ENCODE data around the gene CCDC92. TPM values are rescaled to one million over a fixed set of nuclear protein-coding genes. Genes with fewer than 3 reads are reported as not detected.

Gene CCDC92
- total and polyA plus RNA-seq, 2 donors (not counting 1 experiment from before 2014, with no cell fraction given), result 26.6 to 36.2 TPM

DNA sequence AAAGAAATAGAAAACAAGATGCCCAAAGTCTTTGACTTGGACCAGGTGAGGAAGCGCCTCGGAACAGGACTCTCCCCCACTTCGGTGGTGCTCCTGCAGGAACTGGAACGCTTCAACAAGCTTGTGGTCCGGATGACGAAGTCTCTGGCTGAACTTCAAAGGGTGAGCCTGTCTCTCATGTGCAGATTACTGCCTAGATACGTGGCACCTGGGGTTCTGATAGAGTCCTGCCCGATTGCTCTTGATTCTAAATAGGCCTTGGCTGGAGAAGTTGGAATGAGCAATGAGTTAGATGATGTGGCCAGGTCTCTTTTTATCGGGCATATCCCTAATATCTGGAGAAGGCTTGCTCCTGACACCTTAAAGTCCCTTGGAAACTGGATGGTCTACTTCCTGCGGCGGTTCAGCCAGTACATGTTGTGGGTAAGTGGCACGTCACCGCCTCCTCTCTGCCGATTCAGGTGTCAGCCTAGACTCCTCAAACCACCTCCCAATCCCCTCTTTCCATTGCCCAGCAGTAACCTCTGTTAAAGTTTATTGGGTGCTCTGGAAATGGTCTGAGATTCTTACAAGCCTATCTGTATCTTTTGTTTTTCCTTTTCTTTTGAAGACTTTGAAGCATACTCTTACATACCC is 40.8 kb downstream of the CCDC92 start:
- H3K9ac ChIP-seq (ENCODE audit: low read length), result no peak overlapping the region
- peaks cover 9 to 15% of the 10 kb centered on the region in 2 donors for H3K4me1 ChIP-seq (ENCODE audit: control insufficient read depth in 2 of 2, insufficient read depth in 2 of 2, low read length in 2 of 2)
- DNase-seq (no peak), ATAC-seq (ENCODE audit: low read depth) (no peak)
- peaks cover 0 to 4% (median 0%) of the 10 kb centered on the region in 3 donors for H3K9me3 ChIP-seq (ENCODE audit: control extremely low read depth in 1 of 3, control insufficient read depth in 2 of 3, insufficient read depth in 1 of 3, low read length in 2 of 3)
- Mint-ChIP-seq H3K27ac (no peak overlapping the region), H3K27me3 (peaks cover 11% of the 10 kb centered on the region), H3K4me3 (no peak overlapping the region), H3K9me3 (ENCODE audit: insufficient read depth) (no peaks in the 10 kb centered on the region), H3K4me1 (peaks cover 12% of the 10 kb centered on the region)
- no peaks in the 10 kb centered on the region for H4K20me1 ChIP-seq (ENCODE audit: control insufficient read depth, insufficient read depth, low read length, poor library complexity, severe bottlenecking)
- no peak overlapping the region for H3K4me2 ChIP-seq (replicated peaks; ENCODE audit: low read depth, low read length, poor library complexity, severe bottlenecking)
- no peak overlapping the region for H2AFZ ChIP-seq (ENCODE audit: insufficient read depth, low read depth, low read length, poor library complexity, severe bottlenecking)
- POLR2A ChIA-PET, result no interaction called here
- H3K27me3 ChIP-seq (replicated peaks in 1 of 4; ENCODE audit: control extremely low read depth in 1 of 4, control insufficient read depth in 3 of 4, insufficient read depth in 4 of 4, low read length in 3 of 4), result peaks cover 0 to 9% (median 2%) of the 10 kb centered on the region in 4 experiments
- peaks cover 0 to 5% of the 10 kb centered on the region in 2 experiments for H3K36me3 ChIP-seq (replicated peaks in 1 of 2; ENCODE audit: control extremely low read depth in 1 of 2, control insufficient read depth in 1 of 2, extremely low read depth in 1 of 2, insufficient read depth in 2 of 2, low read length in 1 of 2)
- CTCF ChIA-PET, result interaction anchor here (0.9 kb wide), 1 partner anchor 26 kb away, joined by 5 read pairs; no protein-coding TSS in a partner anchor
- TF ChIP-seq EZH2 (IDR thresholded peaks at IDR 0.05; ENCODE audit: borderline replicate concordance, insufficient read depth, low read depth, low read length, poor library complexity, severe bottlenecking), result no peak
- TF ChIP-seq, protein P1, sequence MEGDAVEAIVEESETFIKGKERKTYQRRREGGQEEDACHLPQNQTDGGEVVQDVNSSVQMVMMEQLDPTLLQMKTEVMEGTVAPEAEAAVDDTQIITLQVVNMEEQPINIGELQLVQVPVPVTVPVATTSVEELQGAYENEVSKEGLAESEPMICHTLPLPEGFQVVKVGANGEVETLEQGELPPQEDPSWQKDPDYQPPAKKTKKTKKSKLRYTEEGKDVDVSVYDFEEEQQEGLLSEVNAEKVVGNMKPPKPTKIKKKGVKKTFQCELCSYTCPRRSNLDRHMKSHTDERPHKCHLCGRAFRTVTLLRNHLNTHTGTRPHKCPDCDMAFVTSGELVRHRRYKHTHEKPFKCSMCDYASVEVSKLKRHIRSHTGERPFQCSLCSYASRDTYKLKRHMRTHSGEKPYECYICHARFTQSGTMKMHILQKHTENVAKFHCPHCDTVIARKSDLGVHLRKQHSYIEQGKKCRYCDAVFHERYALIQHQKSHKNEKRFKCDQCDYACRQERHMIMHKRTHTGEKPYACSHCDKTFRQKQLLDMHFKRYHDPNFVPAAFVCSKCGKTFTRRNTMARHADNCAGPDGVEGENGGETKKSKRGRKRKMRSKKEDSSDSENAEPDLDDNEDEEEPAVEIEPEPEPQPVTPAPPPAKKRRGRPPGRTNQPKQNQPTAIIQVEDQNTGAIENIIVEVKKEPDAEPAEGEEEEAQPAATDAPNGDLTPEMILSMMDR (IDR thresholded peaks at IDR 0.05), result no peak
- no peaks in the 10 kb centered on the region for H3K79me2 ChIP-seq (ENCODE audit: control insufficient read depth, insufficient read depth, low read length)
- WGBS (ENCODE audit: insufficient coverage), result 93% methylated on average over 9 of the region's 14 CpGs
- no peak overlapping the region for H3K27ac ChIP-seq (ENCODE audit: low read length in 2 of 2)
- H3K4me3 ChIP-seq (ENCODE audit: control extremely low read depth in 1 of 5, extremely low read depth in 1 of 5, insufficient read depth in 1 of 5, low read depth in 2 of 5, low read length in 4 of 5), result no peak overlapping the region
- intact Hi-C loops (cut with micrococcal nuclease), result no loop called here

DNA sequence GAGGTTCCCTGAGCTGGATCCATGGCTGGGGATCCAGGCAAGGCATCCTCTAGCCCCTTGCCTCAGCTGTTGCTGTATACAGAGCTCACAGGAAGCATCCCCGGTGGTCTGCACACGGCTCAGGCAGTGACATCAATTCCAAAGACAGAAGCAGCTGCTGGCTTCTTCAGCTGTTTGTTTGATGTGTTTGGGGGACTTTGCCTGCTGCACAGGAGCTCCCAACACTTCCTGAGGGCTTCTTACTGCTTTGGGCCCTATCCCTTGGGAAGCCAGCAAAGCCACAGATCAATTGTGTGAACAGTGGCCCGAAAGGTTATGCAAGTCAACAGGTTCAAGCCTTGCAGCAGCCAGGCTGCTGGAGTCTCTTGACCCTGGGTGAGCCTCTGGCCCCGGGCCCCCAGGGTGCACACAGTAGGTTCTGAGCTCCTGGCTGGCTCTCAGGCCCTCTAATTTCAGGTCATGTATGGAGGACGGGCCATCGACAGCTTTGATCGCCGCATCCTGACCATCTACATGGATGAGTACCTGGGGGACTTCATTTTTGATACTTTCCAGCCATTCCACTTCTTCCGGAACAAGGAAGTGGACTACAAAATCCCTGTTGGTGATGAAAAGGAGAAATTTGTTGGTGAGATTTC is 42.6 kb downstream of the CCDC92 start:
- DNase-seq (no peak), ATAC-seq (ENCODE audit: low read depth) (no peak)
- TF ChIP-seq, protein P1 (IDR thresholded peaks at IDR 0.05), result no peak
- no peak for TF ChIP-seq EZH2 (IDR thresholded peaks at IDR 0.05; ENCODE audit: borderline replicate concordance, insufficient read depth, low read depth, low read length, poor library complexity, severe bottlenecking)
- Histone ChIP-seq H3K4me3 (ENCODE audit: control extremely low read depth in 1 of 5, extremely low read depth in 1 of 5, insufficient read depth in 1 of 5, low read depth in 2 of 5, low read length in 4 of 5) (no peak overlapping the region), H3K36me3 (replicated peaks in 1 of 2; ENCODE audit: control extremely low read depth in 1 of 2, control insufficient read depth in 1 of 2, extremely low read depth in 1 of 2, insufficient read depth in 2 of 2, low read length in 1 of 2) (no peaks in the 10 kb centered on the region), H3K4me2 (replicated peaks; ENCODE audit: low read depth, low read length, poor library complexity, severe bottlenecking) (no peak overlapping the region), H3K4me1 (ENCODE audit: control insufficient read depth in 2 of 2, insufficient read depth in 2 of 2, low read length in 2 of 2) (peaks cover 9 to 15% of the 10 kb centered on the region in 2 donors), H4K20me1 (ENCODE audit: control insufficient read depth, insufficient read depth, low read length, poor library complexity, severe bottlenecking) (no peaks in the 10 kb centered on the region), H3K9ac (ENCODE audit: low read length) (no peak overlapping the region), H3K79me2 (ENCODE audit: control insufficient read depth, insufficient read depth, low read length) (no peaks in the 10 kb centered on the region), H2AFZ (ENCODE audit: insufficient read depth, low read depth, low read length, poor library complexity, severe bottlenecking) (no peak overlapping the region), H3K27ac (ENCODE audit: low read length in 2 of 2) (no peak overlapping the region), H3K9me3 (ENCODE audit: control extremely low read depth in 1 of 3, control insufficient read depth in 2 of 3, insufficient read depth in 1 of 3, low read length in 2 of 3) (peaks cover 0 to 4% (median 0%) of the 10 kb centered on the region in 3 donors), H3K27me3 (replicated peaks in 1 of 4; ENCODE audit: control extremely low read depth in 1 of 4, control insufficient read depth in 3 of 4, insufficient read depth in 4 of 4, low read length in 3 of 4) (peaks cover 0 to 9% (median 2%) of the 10 kb centered on the region in 4 experiments)
- CTCF ChIA-PET, result no interaction called here
- POLR2A ChIA-PET, result no interaction called here
- H3K9me3 Mint-ChIP-seq (ENCODE audit: insufficient read depth), result no peaks in the 10 kb centered on the region
- peaks cover 15% of the 10 kb centered on the region for H3K27me3 Mint-ChIP-seq
- intact Hi-C loops (cut with micrococcal nuclease), result no loop called here
- H3K27ac Mint-ChIP-seq, result no peak overlapping the region
- H3K4me3 Mint-ChIP-seq, result no peak overlapping the region
- peaks cover 9% of the 10 kb centered on the region for H3K4me1 Mint-ChIP-seq
- WGBS (ENCODE audit: insufficient coverage), result 60% methylated on average over 4 of the region's 9 CpGs
